ENCODE data around the gene NR2E1.

DNA sequence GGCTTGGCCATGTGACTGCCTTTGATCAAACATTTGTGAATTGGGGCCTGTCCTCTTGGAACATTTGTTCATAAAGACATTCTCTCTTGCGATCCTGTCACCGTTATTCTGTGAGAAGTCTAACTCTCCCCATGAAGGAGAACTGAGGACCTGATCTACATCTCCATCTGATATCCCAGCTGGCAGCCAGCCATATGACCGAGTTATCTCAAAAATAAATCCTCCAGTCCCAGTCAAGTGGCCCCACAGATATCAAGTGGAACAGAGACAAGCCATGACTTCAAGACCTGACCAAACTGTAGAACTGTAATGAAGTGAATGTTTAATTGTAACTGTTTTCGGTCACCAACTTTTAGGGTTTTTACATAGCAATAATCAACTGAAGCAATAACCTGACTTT, 69.3 kb downstream of the NR2E1 start:
- TF ChIP-seq, protein P1, sequence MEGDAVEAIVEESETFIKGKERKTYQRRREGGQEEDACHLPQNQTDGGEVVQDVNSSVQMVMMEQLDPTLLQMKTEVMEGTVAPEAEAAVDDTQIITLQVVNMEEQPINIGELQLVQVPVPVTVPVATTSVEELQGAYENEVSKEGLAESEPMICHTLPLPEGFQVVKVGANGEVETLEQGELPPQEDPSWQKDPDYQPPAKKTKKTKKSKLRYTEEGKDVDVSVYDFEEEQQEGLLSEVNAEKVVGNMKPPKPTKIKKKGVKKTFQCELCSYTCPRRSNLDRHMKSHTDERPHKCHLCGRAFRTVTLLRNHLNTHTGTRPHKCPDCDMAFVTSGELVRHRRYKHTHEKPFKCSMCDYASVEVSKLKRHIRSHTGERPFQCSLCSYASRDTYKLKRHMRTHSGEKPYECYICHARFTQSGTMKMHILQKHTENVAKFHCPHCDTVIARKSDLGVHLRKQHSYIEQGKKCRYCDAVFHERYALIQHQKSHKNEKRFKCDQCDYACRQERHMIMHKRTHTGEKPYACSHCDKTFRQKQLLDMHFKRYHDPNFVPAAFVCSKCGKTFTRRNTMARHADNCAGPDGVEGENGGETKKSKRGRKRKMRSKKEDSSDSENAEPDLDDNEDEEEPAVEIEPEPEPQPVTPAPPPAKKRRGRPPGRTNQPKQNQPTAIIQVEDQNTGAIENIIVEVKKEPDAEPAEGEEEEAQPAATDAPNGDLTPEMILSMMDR (IDR thresholded peaks at IDR 0.05) = no peak
- no peak for TF ChIP-seq POLR2A (IDR thresholded peaks at IDR 0.05)
